ENCODE results near the gene CPLANE2. TPM values are rescaled to one million over a fixed set of nuclear protein-coding genes. Genes with fewer than 3 reads are reported as not detected.

Gene CPLANE2
- polyA plus RNA-seq, 1 donor: 1.8 TPM

GRCh38 chr1:16187748-16188401, 49.1 kb downstream of the CPLANE2 start:
- DNase-seq (ENCODE audit: low read depth): no peak

- no peak for DNase-seq (ENCODE audit: low read depth)
These were observed 50.2 kb downstream of the CPLANE2 start for GRCh38 chr1:16186655-16187235.

GRCh38 chr1:16184557-16185303, 52.3 kb downstream of the CPLANE2 start:
- no peak for DNase-seq (ENCODE audit: low read depth)

GRCh38 chr1:16183765-16184556, 53.0 kb downstream of the CPLANE2 start:
- no peak for DNase-seq (ENCODE audit: low read depth)

- no peak for DNase-seq (ENCODE audit: low read depth)
These were observed 53.8 kb downstream of the CPLANE2 start for GRCh38 chr1:16183179-16183578.

GRCh38 chr1:16181887-16182719, 54.9 kb downstream of the CPLANE2 start:
- DNase-seq (ENCODE audit: low read depth): no peak

Other genes starting within 250 kb of the CPLANE2 start
- gene SRARP, start 232.9 kb downstream of the CPLANE2 start, polyA plus RNA-seq (ENCODE audit: insufficient read length): 0.05 TPM
- gene HSPB7, start 219.1 kb downstream of the CPLANE2 start, polyA plus RNA-seq (ENCODE audit: insufficient read length): 159 TPM
- gene CLCNKA, start 215.1 kb downstream of the CPLANE2 start, polyA plus RNA-seq (ENCODE audit: insufficient read length): 1.3 TPM
- not detected for gene CLCNKB, start 193.4 kb downstream of the CPLANE2 start, polyA plus RNA-seq (ENCODE audit: insufficient read length)
- 0.14 TPM for gene FAM131C, start 163.5 kb downstream of the CPLANE2 start, polyA plus RNA-seq (ENCODE audit: insufficient read length)
- gene EPHA2, start 81.1 kb downstream of the CPLANE2 start, polyA plus RNA-seq (ENCODE audit: insufficient read length): 5.3 TPM
- 2.5 TPM for gene ARHGEF19, start 24.5 kb downstream of the CPLANE2 start, polyA plus RNA-seq (ENCODE audit: insufficient read length)
- gene FBXO42, start 115.3 kb upstream of the CPLANE2 start, polyA plus RNA-seq (ENCODE audit: insufficient read length): 17.2 TPM
- 80.6 TPM for gene SZRD1, start 130.1 kb upstream of the CPLANE2 start, polyA plus RNA-seq (ENCODE audit: insufficient read length)
- gene SPATA21, start 200.2 kb upstream of the CPLANE2 start, polyA plus RNA-seq (ENCODE audit: insufficient read length): not detected
- 32.8 TPM for gene NECAP2, start 203.5 kb upstream of the CPLANE2 start, polyA plus RNA-seq (ENCODE audit: insufficient read length)